RWPE2 (cell line): ENCODE results near the gene ZNF189.
"Not testable (repeated sequence)": the region's sequence is repeated elsewhere in the genome, so short reads cannot be mapped to it uniquely, and the experiment has no call there.

Experiments used
- ATAC-seq: fragments of 200-7000 bp; cut with Tn5 transposase; 3 replicates; pipeline ENCODE4 v1.9.1; 2021; ENCODE audit warnings: low read depth
- DNase-seq: peaks from one replicate; pipeline ENCODE4 v3.0.0-alpha.2; 2020; ENCODE audit warnings: low spot score
- H3K27ac ChIP-seq: fragments of 450-650 bp; 2 replicates; pipeline ENCODE4 v1.5.1; 2017; ENCODE audit warnings: mild to moderate bottlenecking; ENCODE audit not compliant: poor library complexity, severe bottlenecking
- H3K27me3 ChIP-seq: fragments of 250-450 bp; sonication (Bioruptor Pico); 2 replicates; pipeline ENCODE4 v1.5.1; 2021; ENCODE audit warnings: mild to moderate bottlenecking, moderate library complexity; ENCODE audit not compliant: insufficient read depth, poor library complexity, severe bottlenecking
- H3K36me3 ChIP-seq: fragments of 250-450 bp; sonication (Bioruptor Pico); 2 replicates; pipeline ENCODE4 v1.5.1; 2020; ENCODE audit warnings: low read depth, mild to moderate bottlenecking, moderate library complexity
- H3K4me1 ChIP-seq: fragments of 250-450 bp; sonication (Bioruptor Pico); 2 replicates; pipeline ENCODE4 v1.5.1; 2021; ENCODE audit warnings: mild to moderate bottlenecking, moderate library complexity; ENCODE audit not compliant: insufficient read depth, poor library complexity, severe bottlenecking
- H3K4me3 ChIP-seq: fragments of 250-450 bp; sonication (Bioruptor Pico); 2 replicates; pipeline ENCODE4 v1.5.1; 2021; ENCODE audit warnings: mild to moderate bottlenecking, moderate library complexity; ENCODE audit not compliant: severe bottlenecking
- H3K9me3 ChIP-seq: fragments of 250-450 bp; sonication (Bioruptor Pico); 2 replicates; pipeline ENCODE4 v1.5.1; 2021; ENCODE audit warnings: mild to moderate bottlenecking, moderate library complexity; ENCODE audit not compliant: severe bottlenecking
- TF ChIP-seq, protein P1 (sequence below): fragments of 450-650 bp; IDR thresholded peaks from one replicate; pipeline ENCODE4 v1.5.1; 2017; ENCODE audit warnings: mild to moderate bottlenecking, moderate library complexity; ENCODE audit not compliant: poor library complexity, severe bottlenecking

ZNF189 gene

DNA sequence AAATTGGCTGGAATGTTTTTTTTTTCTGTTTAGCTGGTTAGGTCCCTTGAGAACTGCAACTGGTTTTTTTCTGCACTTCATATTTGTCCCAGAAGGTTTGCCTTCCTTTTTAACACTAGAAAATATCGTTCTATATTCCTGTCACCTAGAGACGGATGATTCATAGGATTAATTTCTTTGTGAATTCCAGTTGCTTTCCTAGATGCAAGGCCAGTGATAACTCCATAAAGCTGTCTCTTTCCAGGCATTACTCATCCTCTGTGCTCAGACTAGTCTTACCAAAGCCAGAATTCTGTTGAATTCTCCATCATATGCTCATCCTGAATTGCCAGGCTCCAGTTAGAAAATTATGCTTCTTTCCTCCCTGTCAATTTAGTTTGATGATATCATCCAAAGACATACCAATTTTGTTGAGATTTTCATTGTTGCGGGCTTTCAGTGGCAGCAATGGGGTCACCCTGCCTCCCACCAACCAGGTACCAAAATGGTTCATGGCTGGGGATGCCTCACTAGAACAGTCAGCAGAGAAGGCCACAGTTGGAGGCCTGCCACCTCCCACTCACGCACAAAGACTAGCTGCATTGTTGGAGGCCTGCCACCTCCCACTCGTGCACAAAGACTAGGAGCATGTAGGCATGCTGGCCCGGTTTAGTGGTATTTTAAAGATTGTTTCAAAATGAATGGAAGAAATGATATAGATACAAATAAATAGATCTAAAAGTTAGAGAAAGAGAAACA, 22.4 kb upstream of the ZNF189 start:
- H3K36me3 ChIP-seq: no peaks in the 10 kb centered on the region
- no peaks in the 10 kb centered on the region for H3K4me1 ChIP-seq
- no peaks in the 10 kb centered on the region for H3K27me3 ChIP-seq
- H3K4me3 ChIP-seq: no peak overlapping the region
- peak; percentile 74 for ATAC-seq
- TF ChIP-seq, protein P1, sequence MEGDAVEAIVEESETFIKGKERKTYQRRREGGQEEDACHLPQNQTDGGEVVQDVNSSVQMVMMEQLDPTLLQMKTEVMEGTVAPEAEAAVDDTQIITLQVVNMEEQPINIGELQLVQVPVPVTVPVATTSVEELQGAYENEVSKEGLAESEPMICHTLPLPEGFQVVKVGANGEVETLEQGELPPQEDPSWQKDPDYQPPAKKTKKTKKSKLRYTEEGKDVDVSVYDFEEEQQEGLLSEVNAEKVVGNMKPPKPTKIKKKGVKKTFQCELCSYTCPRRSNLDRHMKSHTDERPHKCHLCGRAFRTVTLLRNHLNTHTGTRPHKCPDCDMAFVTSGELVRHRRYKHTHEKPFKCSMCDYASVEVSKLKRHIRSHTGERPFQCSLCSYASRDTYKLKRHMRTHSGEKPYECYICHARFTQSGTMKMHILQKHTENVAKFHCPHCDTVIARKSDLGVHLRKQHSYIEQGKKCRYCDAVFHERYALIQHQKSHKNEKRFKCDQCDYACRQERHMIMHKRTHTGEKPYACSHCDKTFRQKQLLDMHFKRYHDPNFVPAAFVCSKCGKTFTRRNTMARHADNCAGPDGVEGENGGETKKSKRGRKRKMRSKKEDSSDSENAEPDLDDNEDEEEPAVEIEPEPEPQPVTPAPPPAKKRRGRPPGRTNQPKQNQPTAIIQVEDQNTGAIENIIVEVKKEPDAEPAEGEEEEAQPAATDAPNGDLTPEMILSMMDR: no peak
- DNase-seq: no peak
- no peaks in the 10 kb centered on the region for H3K9me3 ChIP-seq
- no peak overlapping the region for H3K27ac ChIP-seq

DNA sequence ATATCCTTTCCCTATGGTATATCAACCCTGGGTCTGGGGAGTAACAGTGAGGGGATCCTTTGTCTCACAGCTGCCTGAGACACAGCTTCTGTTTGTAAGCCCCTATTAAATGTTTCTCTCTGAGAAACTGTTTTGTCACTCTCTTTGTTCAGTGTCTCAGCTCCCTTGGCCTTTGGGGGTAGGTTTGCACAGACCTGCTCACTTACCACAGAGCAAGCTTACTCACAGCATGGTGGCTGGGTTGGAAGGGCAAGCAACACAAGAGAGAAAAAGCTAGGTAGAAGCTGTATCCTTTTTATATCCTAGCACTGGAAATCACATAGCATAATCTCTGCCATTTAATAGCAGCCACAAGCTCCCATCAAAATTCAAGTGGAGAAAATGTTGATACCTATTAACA, 18.4 kb upstream of the ZNF189 start:
- Histone ChIP-seq H3K4me1 (no peaks in the 10 kb centered on the region), H3K36me3 (no peaks in the 10 kb centered on the region; the same call in 1 of the 2 replicates), H3K27me3 (no peaks in the 10 kb centered on the region), H3K27ac (no peak overlapping the region), H3K9me3 (no peaks in the 10 kb centered on the region), H3K4me3 (no peak overlapping the region)
- ATAC-seq (no peak), DNase-seq (no peak)
- TF ChIP-seq, protein P1: no peak

DNA sequence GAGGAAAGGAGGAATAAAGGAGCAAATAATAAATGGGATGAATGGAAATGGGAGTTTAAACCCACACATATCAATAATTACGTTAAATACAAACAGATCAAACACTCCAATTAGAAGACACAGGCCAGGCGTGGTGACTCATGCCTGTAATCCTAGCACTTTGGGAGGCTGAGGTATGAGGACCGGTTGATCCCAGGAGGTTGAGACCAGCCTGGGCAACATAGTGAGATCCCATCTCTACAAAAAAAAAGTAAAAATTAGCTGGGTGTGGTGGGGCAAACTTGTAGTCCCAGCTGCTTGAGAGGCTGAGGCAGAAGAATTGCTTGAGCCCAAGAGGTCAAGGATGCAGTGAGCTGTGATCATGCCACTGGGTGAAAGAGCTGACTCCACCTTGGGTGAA, 17.5 kb upstream of the ZNF189 start:
- H3K4me3 ChIP-seq: no peak overlapping the region
- no peaks in the 10 kb centered on the region for H3K4me1 ChIP-seq
- H3K36me3 ChIP-seq: no peaks in the 10 kb centered on the region; the same call in 1 of the 2 replicates
- no peaks in the 10 kb centered on the region for H3K9me3 ChIP-seq
- H3K27ac ChIP-seq: no peak overlapping the region
- H3K27me3 ChIP-seq: no peaks in the 10 kb centered on the region
- TF ChIP-seq, protein P1: no peak
- ATAC-seq: no peak
- DNase-seq: no peak

DNA sequence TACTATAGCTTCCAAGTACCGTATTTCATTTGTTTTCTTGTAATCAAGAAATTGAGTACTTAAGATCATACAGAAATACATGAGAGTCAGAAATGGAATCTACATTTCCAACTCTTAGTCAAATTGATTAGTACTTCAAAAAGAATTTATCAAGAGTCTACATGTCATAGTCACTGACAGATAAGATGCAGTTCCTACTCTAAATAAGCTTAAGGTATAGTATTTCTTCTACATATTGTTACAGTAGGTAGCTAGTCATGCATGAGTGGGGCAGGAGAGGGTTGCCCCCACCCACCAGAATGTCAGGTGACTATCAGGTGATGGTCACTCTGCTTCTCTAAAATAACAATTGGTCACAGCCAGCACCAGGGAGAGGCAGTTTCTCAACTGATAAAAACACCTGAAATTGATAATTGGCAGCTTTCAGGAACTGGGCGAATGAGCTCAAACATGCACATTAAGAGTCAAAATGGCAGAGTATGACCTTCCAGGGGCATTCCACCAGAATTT, 16.8 kb upstream of the ZNF189 start:
- TF ChIP-seq, protein P1: no peak
- H3K4me1 ChIP-seq: no peaks in the 10 kb centered on the region
- H3K9me3 ChIP-seq: no peaks in the 10 kb centered on the region
- no peaks in the 10 kb centered on the region; the same call in 1 of the 2 replicates for H3K36me3 ChIP-seq
- H3K27ac ChIP-seq: no peak overlapping the region
- ATAC-seq: 0 out of 3 replicates have a peak, but pooled peaks have one; percentile 21
- no peak for DNase-seq
- H3K4me3 ChIP-seq: no peak overlapping the region
- H3K27me3 ChIP-seq: no peaks in the 10 kb centered on the region

DNA sequence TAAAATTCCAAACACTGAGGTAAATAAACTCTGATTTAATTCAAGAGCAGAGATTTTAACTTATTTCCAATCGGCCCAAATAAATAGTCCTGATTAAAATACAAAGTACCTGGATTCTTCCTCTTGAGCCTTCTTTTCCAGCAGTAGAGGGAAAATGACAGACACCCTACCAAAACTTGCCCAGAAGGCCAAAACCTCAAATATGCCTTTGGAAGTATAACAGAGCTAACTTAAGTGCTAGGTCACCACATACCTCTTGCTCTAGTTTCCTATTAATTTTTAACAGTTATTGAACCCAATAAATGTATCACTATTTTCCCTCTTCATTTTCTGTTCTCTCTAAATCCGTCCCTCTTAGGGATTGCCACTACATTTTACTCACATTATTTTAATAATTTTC, 15.3 kb upstream of the ZNF189 start:
- Histone ChIP-seq H3K9me3 (no peaks in the 10 kb centered on the region), H3K27me3 (no peaks in the 10 kb centered on the region), H3K4me3 (no peak overlapping the region), H3K27ac (no peak overlapping the region), H3K36me3 (peaks cover 5% of the 10 kb centered on the region), H3K4me1 (no peaks in the 10 kb centered on the region)
- ATAC-seq (no peak), DNase-seq (no peak)
- TF ChIP-seq, protein P1: no peak

DNA sequence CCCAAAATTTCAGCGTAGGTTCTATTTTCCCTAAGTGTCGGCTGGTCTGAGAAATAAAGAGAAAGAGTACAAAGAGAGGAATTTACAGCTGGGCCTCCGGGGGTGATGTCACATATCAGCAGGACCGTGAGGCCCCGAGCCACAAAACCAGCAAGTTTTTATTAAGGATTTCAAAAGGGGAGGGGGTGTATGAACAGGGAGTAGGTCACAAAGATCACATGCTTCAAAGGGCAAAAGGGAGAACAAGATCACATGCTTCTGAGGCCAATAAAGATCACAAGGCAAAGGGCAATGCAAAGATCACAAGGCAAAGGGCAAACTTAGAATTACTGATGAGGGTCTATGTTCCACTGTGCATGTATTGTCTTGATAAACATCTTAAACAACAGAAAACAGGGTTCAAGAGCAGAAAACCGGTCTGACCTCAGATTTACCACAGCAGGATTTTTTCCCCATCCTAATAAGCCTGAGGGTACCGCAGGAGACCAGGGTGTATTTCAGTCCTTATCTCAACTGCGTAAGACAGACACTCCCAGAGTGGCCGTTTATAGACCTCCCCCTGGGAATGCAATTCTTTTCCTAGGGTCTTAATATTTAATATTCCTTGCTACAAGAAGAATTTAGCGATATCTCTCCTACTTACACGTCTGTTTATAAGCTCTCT, 13.6 kb upstream of the ZNF189 start, which contains the start of gene BAAT:
BAAT (minus strand) TSS at position 134 of the 664 bp plus-strand sequence. CDS start 13,602 bp downstream, outside the sequence.
- DNase-seq, H3K9me3 ChIP-seq, H3K4me1 ChIP-seq, H3K4me3 ChIP-seq, H3K27me3 ChIP-seq, ATAC-seq, H3K27ac ChIP-seq: not testable (repeated sequence)
- peaks cover 18% of the 10 kb centered on the region for H3K36me3 ChIP-seq
